SJCRH30 (cell line): ENCODE results near the gene ARHGAP31. TPM values are rescaled to one million over a fixed set of nuclear protein-coding genes. Genes with fewer than 3 reads are reported as not detected.
A peak's percentile ranks its signal among the peaks of the same experiment; 100 is the strongest.
"Not testable (repeated sequence)": the region's sequence is repeated elsewhere in the genome, so short reads cannot be mapped to it uniquely, and the experiment has no call there.

ENCODE experiments used
- DNase-seq, 2 experiments: peaks; one replicate each; pipeline ENCODE4 v3.0.0-alpha.2; 2015 to 2020
- H3K27ac ChIP-seq: fragments of 250-450 bp; sonication (Bioruptor Pico); 2 replicates; pipeline ENCODE4 v1.5.1; 2020; ENCODE audit warnings: mild to moderate bottlenecking, moderate library complexity
- H3K27me3 ChIP-seq: fragments of 250-450 bp; sonication (Bioruptor Pico); 2 replicates; pipeline ENCODE4 v1.5.1; 2020; ENCODE audit warnings: mild to moderate bottlenecking, moderate library complexity
- H3K36me3 ChIP-seq: fragments of 250-450 bp; sonication (Bioruptor Pico); 2 replicates; pipeline ENCODE4 v1.5.1; 2020; ENCODE audit warnings: mild to moderate bottlenecking, moderate library complexity
- H3K4me1 ChIP-seq: fragments of 250-450 bp; sonication (Bioruptor Pico); 2 replicates; pipeline ENCODE4 v1.5.1; 2020; ENCODE audit warnings: mild to moderate bottlenecking, moderate library complexity
- H3K4me3 ChIP-seq: fragments of 250-450 bp; sonication (Bioruptor Pico); 2 replicates; pipeline ENCODE4 v1.5.1; 2020; ENCODE audit warnings: mild to moderate bottlenecking, moderate library complexity
- H3K9me3 ChIP-seq: fragments of 250-450 bp; sonication (Bioruptor Pico); replicated peaks from 2 replicates; pipeline ENCODE4 v1.5.1; 2020; ENCODE audit warnings: mild to moderate bottlenecking, moderate library complexity
- total RNA-seq: library from RNA; depleted of rRNA; stranded (reverse); fragments of >200 nt; shearing (Covaris generic); gene quantifications from 2 replicates; pipeline ENCODE4 v1.2.3, GENCODE V29; 2014

The ARHGAP31 gene
- total RNA-seq, 1 experiment from 2014 or later, result 7.9 TPM

GRCh38 chr3:119304201-119304713 lies 10.1 kb downstream of the ARHGAP31 start:
- peaks cover 27% of the 10 kb centered on the region for H3K4me1 ChIP-seq
- H3K36me3 ChIP-seq, result peaks cover 5% of the 10 kb centered on the region; the same call in 1 of the 2 replicates
- no peak overlapping the region for H3K4me3 ChIP-seq
- H3K27me3 ChIP-seq, result no peaks in the 10 kb centered on the region
- peak; percentile 93 to 97 for DNase-seq
- peak overlapping the region; percentile 72 for H3K27ac ChIP-seq
- H3K9me3 ChIP-seq, result peaks cover 3% of the 10 kb centered on the region; the same call in 1 of the 2 replicates

DNA sequence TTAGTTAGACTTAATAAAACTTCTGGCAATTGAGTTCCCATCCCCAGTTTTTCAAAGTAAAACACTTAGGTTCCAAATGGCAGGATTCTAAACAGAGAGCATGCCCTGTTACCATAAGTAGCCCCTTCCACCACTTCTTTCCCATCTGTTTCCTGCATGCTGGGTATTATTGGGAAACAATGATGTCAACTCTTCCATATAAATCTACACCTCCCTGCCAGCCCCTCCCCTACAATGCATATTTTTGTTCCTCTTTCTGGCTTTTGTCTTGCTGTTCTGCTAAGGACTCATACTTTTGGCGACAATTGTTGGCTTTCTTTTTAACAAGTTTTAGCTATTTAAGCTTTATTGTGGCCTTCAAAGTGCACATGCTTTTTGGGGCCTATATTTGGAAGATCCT lies 11.1 kb downstream of the ARHGAP31 start:
- Histone ChIP-seq H3K4me3 (no peak overlapping the region), H3K9me3 (peaks cover 3% of the 10 kb centered on the region; the same call in 1 of the 2 replicates), H3K27ac (peak overlapping the region; percentile 72), H3K4me1 (peaks cover 35% of the 10 kb centered on the region), H3K27me3 (no peaks in the 10 kb centered on the region), H3K36me3 (peaks cover 3% of the 10 kb centered on the region; the same call in 1 of the 2 replicates)
- DNase-seq, result no peak

- peaks cover 46% of the 10 kb centered on the region for H3K4me1 ChIP-seq
- not testable (repeated sequence) for H3K4me3 ChIP-seq, H3K36me3 ChIP-seq, H3K27ac ChIP-seq, DNase-seq, H3K9me3 ChIP-seq, H3K27me3 ChIP-seq
Observed at GRCh38 chr3:119306378-119306777, 12.2 kb downstream of the ARHGAP31 start.

DNA sequence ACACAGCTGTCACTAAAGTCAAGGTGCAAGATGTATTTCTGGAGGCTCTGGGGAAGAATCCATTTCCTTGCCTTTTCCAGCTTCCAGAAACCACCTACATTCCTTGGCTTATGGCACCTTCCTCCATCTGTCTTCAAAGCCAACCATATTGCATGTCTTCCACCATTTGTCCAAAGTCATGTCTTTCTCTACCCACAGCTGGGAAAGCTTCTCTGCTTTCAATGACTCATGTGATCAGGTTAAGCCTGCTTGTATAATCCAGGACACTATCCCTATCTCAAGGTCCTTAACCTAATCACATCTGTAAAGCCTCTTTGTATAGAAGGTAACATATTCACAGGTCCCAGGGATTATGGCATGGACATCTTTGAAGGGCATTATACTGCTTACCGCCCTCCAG lies 14.2 kb downstream of the ARHGAP31 start:
- no peak overlapping the region for H3K27ac ChIP-seq
- H3K9me3 ChIP-seq, result peaks cover 3% of the 10 kb centered on the region; the same call in 1 of the 2 replicates
- H3K4me3 ChIP-seq, result no peak overlapping the region
- DNase-seq, result no peak
- H3K36me3 ChIP-seq, result peaks cover 3% of the 10 kb centered on the region; the same call in 1 of the 2 replicates
- no peaks in the 10 kb centered on the region for H3K27me3 ChIP-seq
- peaks cover 61% of the 10 kb centered on the region for H3K4me1 ChIP-seq

GRCh38 chr3:119309591-119309990 lies 15.4 kb downstream of the ARHGAP31 start:
- H3K4me1 ChIP-seq, result peaks cover 64% of the 10 kb centered on the region
- no peaks in the 10 kb centered on the region for H3K27me3 ChIP-seq
- DNase-seq, result no peak
- H3K4me3 ChIP-seq, result no peak overlapping the region
- peak overlapping the region; percentile 68 for H3K27ac ChIP-seq
- peaks cover 3% of the 10 kb centered on the region; the same call in 1 of the 2 replicates for H3K36me3 ChIP-seq
- H3K9me3 ChIP-seq, result peaks cover 3% of the 10 kb centered on the region; the same call in 1 of the 2 replicates

GRCh38 chr3:119310071-119310470 lies 15.9 kb downstream of the ARHGAP31 start:
- peak; percentile 75 to 80 for DNase-seq
- Histone ChIP-seq H3K27me3 (no peaks in the 10 kb centered on the region), H3K36me3 (peaks cover 3% of the 10 kb centered on the region; the same call in 1 of the 2 replicates), H3K4me1 (peaks cover 62% of the 10 kb centered on the region), H3K27ac (peak overlapping the region; percentile 68), H3K9me3 (peaks cover 3% of the 10 kb centered on the region; the same call in 1 of the 2 replicates), H3K4me3 (no peak overlapping the region)

DNA sequence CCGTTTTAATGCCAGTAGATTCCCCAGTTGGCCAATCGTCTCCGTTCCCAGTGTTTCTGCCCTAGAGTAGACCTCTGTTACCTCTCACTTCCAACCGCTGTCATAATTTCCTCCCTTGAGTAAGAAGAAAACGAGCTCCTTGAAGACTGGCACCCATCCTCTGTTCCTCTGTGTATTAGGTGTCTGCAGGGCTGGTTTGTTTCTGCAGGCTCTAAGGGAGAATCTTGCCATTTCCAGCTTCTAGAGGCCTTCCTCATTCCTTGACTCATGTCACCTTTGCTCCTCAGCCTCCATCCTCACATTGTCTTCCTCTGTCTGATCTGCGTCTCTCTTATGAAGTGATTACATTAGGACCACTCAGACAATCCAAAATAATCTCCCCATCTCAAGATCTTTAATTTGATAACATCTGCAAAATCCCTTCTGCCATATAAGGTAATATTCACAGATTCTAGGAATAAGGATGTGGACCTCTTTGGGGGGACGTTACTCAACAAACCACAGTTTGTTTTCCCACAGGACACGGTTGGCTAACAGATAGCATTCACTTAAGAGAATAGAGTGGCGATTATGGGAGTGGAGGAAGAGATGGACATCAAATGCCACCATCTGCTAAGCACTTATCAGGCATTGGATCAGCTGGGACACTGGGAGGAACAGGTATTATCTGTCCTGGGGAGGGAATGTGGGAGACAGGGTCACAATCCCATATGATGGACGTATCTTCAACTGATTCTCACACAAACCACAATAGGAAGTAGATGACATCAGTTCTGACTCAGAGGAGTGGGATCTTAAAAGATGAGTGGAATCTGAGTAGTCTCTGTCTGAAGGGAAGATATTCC lies 17.1 kb downstream of the ARHGAP31 start:
- H3K36me3 ChIP-seq, result peaks cover 3% of the 10 kb centered on the region; the same call in 1 of the 2 replicates
- H3K4me1 ChIP-seq, result peaks cover 57% of the 10 kb centered on the region
- DNase-seq, result peak in 1 of 2 experiments; percentile 43
- H3K27me3 ChIP-seq, result no peaks in the 10 kb centered on the region
- no peak overlapping the region for H3K4me3 ChIP-seq
- H3K27ac ChIP-seq, result peak overlapping the region; percentile 68
- H3K9me3 ChIP-seq, result peaks cover 3% of the 10 kb centered on the region; the same call in 1 of the 2 replicates

DNA sequence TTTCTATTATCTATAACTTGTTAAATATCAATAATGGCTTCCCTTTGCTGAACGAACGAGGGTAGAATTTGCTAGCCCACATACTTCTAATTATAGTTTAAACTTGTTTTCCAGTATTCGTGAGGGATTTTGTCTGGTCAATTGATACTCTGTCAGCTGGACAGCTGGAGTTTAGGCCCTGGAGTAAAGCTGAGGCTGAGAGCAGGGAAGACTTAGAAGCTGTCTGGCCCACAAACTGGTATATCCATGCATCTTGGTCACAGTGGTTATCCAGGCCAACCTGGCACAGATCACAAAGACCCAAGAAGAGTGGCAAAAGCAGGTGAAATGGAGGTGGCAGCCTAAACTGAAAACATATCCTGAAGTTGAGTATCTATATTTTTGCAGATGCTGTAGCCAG lies 19.3 kb downstream of the ARHGAP31 start:
- Histone ChIP-seq H3K4me3 (no peak overlapping the region), H3K27me3 (no peaks in the 10 kb centered on the region), H3K4me1 (peaks cover 68% of the 10 kb centered on the region), H3K27ac (peak overlapping the region; percentile 68), H3K9me3 (0 out of 2 replicates have a peak, but pooled peaks cover 1% of the 10 kb centered on the region), H3K36me3 (no peaks in the 10 kb centered on the region; the same call in 1 of the 2 replicates)
- peak; percentile 48 to 75 for DNase-seq

- Histone ChIP-seq H3K9me3 (no peaks in the 10 kb centered on the region), H3K27ac (no peak overlapping the region), H3K27me3 (no peaks in the 10 kb centered on the region), H3K36me3 (no peaks in the 10 kb centered on the region; the same call in 1 of the 2 replicates), H3K4me1 (peaks cover 73% of the 10 kb centered on the region), H3K4me3 (no peak overlapping the region)
- DNase-seq, result no peak
Observed at GRCh38 chr3:119314821-119315220, 20.6 kb downstream of the ARHGAP31 start.

DNA sequence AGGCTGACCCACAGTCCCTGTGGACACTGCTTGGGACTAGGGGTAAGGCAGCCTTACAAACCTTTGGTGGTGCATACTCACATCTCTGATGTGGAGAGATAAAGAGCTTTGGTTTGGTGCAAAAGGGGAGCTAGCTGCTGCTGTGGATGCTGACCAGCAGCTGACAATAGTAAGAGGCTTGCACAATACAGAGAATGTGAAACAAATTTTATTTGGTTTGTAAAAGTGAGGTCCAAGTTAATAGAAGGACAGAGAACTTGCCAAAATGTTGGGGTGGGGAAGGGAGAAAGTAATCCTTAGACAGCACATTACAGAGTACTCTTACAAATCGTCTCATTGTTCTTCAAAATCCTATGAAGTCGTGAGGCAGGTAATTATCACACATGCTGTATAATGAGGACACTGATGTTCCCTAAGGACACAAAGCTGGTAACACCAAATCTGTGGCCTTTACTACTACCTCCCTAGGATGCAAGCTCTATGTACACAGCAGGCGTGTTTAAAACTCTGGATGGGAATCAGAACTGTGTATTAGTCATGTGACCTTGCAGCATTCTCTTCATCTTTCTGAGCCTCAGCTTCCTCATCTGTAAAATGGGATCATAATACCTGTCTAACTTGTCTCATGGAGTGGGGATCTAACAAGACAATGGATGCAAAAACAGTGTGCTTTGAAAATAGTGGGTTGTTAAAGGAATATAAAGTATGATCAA lies 21.6 kb downstream of the ARHGAP31 start:
- H3K36me3 ChIP-seq, result no peaks in the 10 kb centered on the region; the same call in 1 of the 2 replicates
- no peaks in the 10 kb centered on the region for H3K9me3 ChIP-seq
- no peak overlapping the region for H3K27ac ChIP-seq
- no peak overlapping the region for H3K4me3 ChIP-seq
- peaks cover 67% of the 10 kb centered on the region for H3K4me1 ChIP-seq
- DNase-seq, result no peak
- no peaks in the 10 kb centered on the region for H3K27me3 ChIP-seq

GRCh38 chr3:119316313-119316670 lies 22.1 kb downstream of the ARHGAP31 start:
- Histone ChIP-seq H3K4me1 (peaks cover 62% of the 10 kb centered on the region), H3K9me3 (no peaks in the 10 kb centered on the region), H3K4me3 (no peak overlapping the region), H3K27me3 (no peaks in the 10 kb centered on the region), H3K36me3 (no peaks in the 10 kb centered on the region; the same call in 1 of the 2 replicates), H3K27ac (no peak overlapping the region)
- DNase-seq, result no peak

- Histone ChIP-seq H3K27me3 (no peaks in the 10 kb centered on the region), H3K27ac (peak overlapping the region; percentile 71)
- peak; percentile 64 to 86 for DNase-seq
Observed at GRCh38 chr3:119318876-119319275, 24.7 kb downstream of the ARHGAP31 start.

GRCh38 chr3:119319311-119319710 lies 25.1 kb downstream of the ARHGAP31 start:
- DNase-seq, result no peak

More at GRCh38 chr3:119318876-119319275, 24.7 kb downstream of the ARHGAP31 start:
- Histone ChIP-seq H3K4me1 (peaks cover 39% of the 10 kb centered on the region), H3K4me3 (no peak overlapping the region), H3K36me3 (0 out of 2 replicates have a peak, but pooled peaks cover 4% of the 10 kb centered on the region), H3K9me3 (no peaks in the 10 kb centered on the region)

DNA sequence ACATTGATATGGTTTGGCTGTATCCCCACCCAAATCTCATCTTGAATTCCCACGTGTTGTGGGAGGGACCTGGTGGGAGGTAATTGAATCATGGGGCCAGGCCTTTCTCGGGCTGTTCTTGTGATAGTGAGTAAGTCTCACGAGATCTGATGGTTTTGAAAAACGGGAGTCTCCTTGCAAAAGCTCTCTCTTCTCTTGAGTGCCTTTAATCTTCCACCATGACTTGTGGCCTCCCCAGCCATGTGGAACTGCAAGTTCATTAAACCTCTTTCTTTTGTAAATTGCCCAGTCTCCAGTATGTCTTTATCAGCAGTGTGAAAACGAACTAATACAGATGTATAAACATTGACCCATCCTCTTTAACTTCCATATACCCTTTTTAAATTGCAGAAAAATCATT lies 26.6 kb downstream of the ARHGAP31 start:
- not testable (repeated sequence) for H3K27me3 ChIP-seq, H3K9me3 ChIP-seq, DNase-seq, H3K36me3 ChIP-seq, H3K4me3 ChIP-seq, H3K27ac ChIP-seq
- H3K4me1 ChIP-seq, result peaks cover 29% of the 10 kb centered on the region

More at GRCh38 chr3:119319311-119319710, 25.1 kb downstream of the ARHGAP31 start:
- peak overlapping the region; percentile 13 for H3K27ac ChIP-seq
- peaks cover 35% of the 10 kb centered on the region for H3K4me1 ChIP-seq
- no peaks in the 10 kb centered on the region for H3K27me3 ChIP-seq
- H3K9me3 ChIP-seq, result no peaks in the 10 kb centered on the region
- H3K4me3 ChIP-seq, result no peak overlapping the region
- H3K36me3 ChIP-seq, result 0 out of 2 replicates have a peak, but pooled peaks cover 4% of the 10 kb centered on the region
